ENCODE results near the gene CACNA2D2. TPM values are rescaled to one million over a fixed set of nuclear protein-coding genes. Genes with fewer than 3 reads are reported as not detected.

The CACNA2D2 gene
- total RNA-seq, 1 experiment from 2014 or later: 0.59 TPM

DNA sequence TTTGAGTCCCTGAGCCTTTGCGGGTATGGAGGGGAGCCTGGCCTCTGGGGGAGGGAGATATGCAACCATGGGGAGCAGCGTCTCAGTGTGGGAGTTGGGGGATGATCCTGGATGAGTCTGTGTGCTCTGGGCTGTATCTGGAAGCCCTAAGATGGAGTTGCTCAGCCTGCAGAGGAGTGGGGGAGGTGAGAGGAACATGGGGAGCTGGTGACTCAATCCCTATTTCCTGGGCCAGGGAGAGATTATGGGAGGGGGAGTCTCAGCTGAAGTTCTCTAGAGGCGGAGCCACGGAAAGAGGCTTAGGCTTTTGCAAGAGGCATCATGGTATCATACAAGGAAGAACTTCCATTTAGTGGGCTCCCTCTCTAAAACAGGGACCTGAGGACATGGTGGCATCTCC, 84.6 kb downstream of the CACNA2D2 start:
- in situ Hi-C loops (cut with HindIII; ENCODE audit: low pct_unique_long_range_greater_than_20kb, low sequenced_read_pairs) (no loop called here), intact Hi-C loops (cut with micrococcal nuclease; ENCODE audit: unreplicated experiment) (no loop called here)
- Histone ChIP-seq H3K36me3 (ENCODE audit: control insufficient read depth, insufficient read depth, low read length) (no peaks in the 10 kb centered on the region), H3K9me3 (ENCODE audit: control insufficient read depth, insufficient read depth, low read depth, low read length) (no peaks in the 10 kb centered on the region), H3K4me3 (ENCODE audit: low read depth in 2 of 2, low read length in 2 of 2) (no peak overlapping the region), H3K27me3 (ENCODE audit: control insufficient read depth, insufficient read depth, low read length) (no peaks in the 10 kb centered on the region), H3K27ac (ENCODE audit: low read length) (no peak overlapping the region), H3K4me1 (ENCODE audit: control insufficient read depth, insufficient read depth, low read length) (no peaks in the 10 kb centered on the region)
- DNase-seq (ENCODE audit: low read depth, low spot score) (no peak), ATAC-seq (no peak)
- POLR2A ChIA-PET: no interaction called here
- no TSS peak for BruUV-seq (replicated peaks)
- TF ChIP-seq, protein P1, sequence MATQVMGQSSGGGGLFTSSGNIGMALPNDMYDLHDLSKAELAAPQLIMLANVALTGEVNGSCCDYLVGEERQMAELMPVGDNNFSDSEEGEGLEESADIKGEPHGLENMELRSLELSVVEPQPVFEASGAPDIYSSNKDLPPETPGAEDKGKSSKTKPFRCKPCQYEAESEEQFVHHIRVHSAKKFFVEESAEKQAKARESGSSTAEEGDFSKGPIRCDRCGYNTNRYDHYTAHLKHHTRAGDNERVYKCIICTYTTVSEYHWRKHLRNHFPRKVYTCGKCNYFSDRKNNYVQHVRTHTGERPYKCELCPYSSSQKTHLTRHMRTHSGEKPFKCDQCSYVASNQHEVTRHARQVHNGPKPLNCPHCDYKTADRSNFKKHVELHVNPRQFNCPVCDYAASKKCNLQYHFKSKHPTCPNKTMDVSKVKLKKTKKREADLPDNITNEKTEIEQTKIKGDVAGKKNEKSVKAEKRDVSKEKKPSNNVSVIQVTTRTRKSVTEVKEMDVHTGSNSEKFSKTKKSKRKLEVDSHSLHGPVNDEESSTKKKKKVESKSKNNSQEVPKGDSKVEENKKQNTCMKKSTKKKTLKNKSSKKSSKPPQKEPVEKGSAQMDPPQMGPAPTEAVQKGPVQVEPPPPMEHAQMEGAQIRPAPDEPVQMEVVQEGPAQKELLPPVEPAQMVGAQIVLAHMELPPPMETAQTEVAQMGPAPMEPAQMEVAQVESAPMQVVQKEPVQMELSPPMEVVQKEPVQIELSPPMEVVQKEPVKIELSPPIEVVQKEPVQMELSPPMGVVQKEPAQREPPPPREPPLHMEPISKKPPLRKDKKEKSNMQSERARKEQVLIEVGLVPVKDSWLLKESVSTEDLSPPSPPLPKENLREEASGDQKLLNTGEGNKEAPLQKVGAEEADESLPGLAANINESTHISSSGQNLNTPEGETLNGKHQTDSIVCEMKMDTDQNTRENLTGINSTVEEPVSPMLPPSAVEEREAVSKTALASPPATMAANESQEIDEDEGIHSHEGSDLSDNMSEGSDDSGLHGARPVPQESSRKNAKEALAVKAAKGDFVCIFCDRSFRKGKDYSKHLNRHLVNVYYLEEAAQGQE (IDR thresholded peaks at IDR 0.05; ENCODE audit: insufficient read depth in 1 of 2, low read depth in 2 of 2, low read length in 1 of 2): no peak
- TF ChIP-seq, protein P2, sequence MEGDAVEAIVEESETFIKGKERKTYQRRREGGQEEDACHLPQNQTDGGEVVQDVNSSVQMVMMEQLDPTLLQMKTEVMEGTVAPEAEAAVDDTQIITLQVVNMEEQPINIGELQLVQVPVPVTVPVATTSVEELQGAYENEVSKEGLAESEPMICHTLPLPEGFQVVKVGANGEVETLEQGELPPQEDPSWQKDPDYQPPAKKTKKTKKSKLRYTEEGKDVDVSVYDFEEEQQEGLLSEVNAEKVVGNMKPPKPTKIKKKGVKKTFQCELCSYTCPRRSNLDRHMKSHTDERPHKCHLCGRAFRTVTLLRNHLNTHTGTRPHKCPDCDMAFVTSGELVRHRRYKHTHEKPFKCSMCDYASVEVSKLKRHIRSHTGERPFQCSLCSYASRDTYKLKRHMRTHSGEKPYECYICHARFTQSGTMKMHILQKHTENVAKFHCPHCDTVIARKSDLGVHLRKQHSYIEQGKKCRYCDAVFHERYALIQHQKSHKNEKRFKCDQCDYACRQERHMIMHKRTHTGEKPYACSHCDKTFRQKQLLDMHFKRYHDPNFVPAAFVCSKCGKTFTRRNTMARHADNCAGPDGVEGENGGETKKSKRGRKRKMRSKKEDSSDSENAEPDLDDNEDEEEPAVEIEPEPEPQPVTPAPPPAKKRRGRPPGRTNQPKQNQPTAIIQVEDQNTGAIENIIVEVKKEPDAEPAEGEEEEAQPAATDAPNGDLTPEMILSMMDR (IDR thresholded peaks at IDR 0.05): no peak
- TF ChIP-seq SIN3A (IDR thresholded peaks at IDR 0.05; ENCODE audit: borderline replicate concordance, insufficient read depth, low read depth, low read length) (no peak), POLR2AphosphoS5 (IDR thresholded peaks at IDR 0.05; ENCODE audit: low read depth, low read length) (no peak), TCF7L2 (IDR thresholded peaks at IDR 0.05; ENCODE audit: low read depth, low read length) (no peak)
- CTCF ChIA-PET: no interaction called here

- Histone ChIP-seq H3K36me3 (ENCODE audit: control insufficient read depth, insufficient read depth, low read length) (no peaks in the 10 kb centered on the region), H3K9me3 (ENCODE audit: control insufficient read depth, insufficient read depth, low read depth, low read length) (no peaks in the 10 kb centered on the region), H3K4me3 (ENCODE audit: low read depth in 2 of 2, low read length in 2 of 2) (no peak overlapping the region), H3K27ac (ENCODE audit: low read length) (no peak overlapping the region), H3K27me3 (ENCODE audit: control insufficient read depth, insufficient read depth, low read length) (no peaks in the 10 kb centered on the region), H3K4me1 (ENCODE audit: control insufficient read depth, insufficient read depth, low read length) (no peaks in the 10 kb centered on the region)
- in situ Hi-C loops (cut with HindIII; ENCODE audit: low pct_unique_long_range_greater_than_20kb, low sequenced_read_pairs): no loop called here
- intact Hi-C loops (cut with micrococcal nuclease; ENCODE audit: unreplicated experiment): no loop called here
- no TSS peak for BruUV-seq (replicated peaks)
- DNase-seq (ENCODE audit: low read depth, low spot score) (no peak), ATAC-seq (no peak)
- POLR2A ChIA-PET: no interaction called here
- CTCF ChIA-PET: no interaction called here
- TF ChIP-seq, protein P1 (IDR thresholded peaks at IDR 0.05; ENCODE audit: insufficient read depth in 1 of 2, low read depth in 2 of 2, low read length in 1 of 2): no peak
- no peak for TF ChIP-seq SIN3A (IDR thresholded peaks at IDR 0.05; ENCODE audit: borderline replicate concordance, insufficient read depth, low read depth, low read length)
- TF ChIP-seq, protein P2 (IDR thresholded peaks at IDR 0.05): no peak
- no peak for TF ChIP-seq TCF7L2 (IDR thresholded peaks at IDR 0.05; ENCODE audit: low read depth, low read length)
- no peak for TF ChIP-seq POLR2AphosphoS5 (IDR thresholded peaks at IDR 0.05; ENCODE audit: low read depth, low read length)
Measured at GRCh38 chr3:50417637-50418033, 85.8 kb downstream of the CACNA2D2 start.
